Amniotic epithelial cell (primary cell): ENCODE measurements around the gene DOCK2.
A peak's percentile ranks its signal among the peaks of the same experiment; 100 is the strongest.

Experiments used
- DNase-seq: peaks from one replicate; pipeline ENCODE4 v3.0.0-alpha.2; 2010; ENCODE audit warnings: low read depth

Gene DOCK2

GRCh38 chr5:170126061-170126460 lies 489.0 kb downstream of the DOCK2 start:
- no peak for DNase-seq

DNA sequence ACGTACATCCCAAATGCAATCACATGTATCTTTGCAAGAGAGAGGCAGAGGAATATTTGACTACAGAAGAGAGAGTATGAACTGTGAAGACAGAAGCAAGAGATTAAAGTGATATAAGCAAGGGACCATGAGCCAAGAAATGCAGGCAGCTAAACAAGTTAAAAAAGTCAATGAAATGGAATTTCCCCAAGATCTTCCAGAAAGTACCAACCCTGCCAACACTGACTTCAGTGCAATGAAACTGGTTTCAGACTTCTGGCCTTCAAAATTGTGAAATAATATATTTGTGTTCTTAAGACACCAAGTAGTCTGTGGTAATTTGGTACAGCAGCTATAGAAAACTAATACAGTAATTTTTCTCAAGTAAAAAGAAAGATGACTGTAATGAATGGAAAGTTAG lies 489.6 kb downstream of the DOCK2 start:
- no peak for DNase-seq

DNA sequence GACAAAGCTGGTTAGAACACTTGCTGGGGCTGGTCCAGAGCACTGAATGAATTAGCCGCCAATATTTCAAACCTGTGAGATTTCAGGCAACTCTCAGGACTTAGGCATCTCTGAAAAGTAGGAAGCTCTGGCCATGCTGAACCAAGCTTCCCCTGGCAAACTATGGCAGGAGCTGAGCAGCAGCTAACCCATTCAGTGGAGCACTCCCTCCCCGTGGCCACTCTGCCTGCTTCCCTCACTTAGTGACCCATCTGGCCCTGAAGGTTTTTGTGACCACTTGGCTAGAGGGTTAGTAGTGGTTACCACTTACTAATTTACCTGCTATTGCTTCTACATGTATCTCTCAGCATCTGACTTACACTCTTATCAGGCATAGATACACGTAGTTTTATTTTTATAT lies 494.2 kb downstream of the DOCK2 start:
- no peak for DNase-seq

GRCh38 chr5:170132269-170132975 lies 495.3 kb downstream of the DOCK2 start:
- DNase-seq: peak; percentile 42
